ENCODE data around the gene KNL1. TPM values are rescaled to one million over a fixed set of nuclear protein-coding genes. Genes with fewer than 3 reads are reported as not detected.
A peak's percentile ranks its signal among the peaks of the same experiment; 100 is the strongest.

The KNL1 gene
- total and polyA plus RNA-seq, 10 of the 15 experiments (the other 5 are each of a cell fraction or from before 2014, with no cell fraction given): 10.9 to 55.5 (median 28.4) TPM

GRCh38 chr15:40567111-40567510 lies 26.9 kb upstream of the KNL1 start:
- DNase-seq (ENCODE audit: low read depth, low spot score): no peak
- SMC1A ChIA-PET (ENCODE audit: uncharacterized antibody, unreplicated experiment): interaction anchor here (0.7 to 4.2 kb wide), 7 partner anchors 14 to 215 kb away, joined by 3 to 60 read pairs (median 5); no protein-coding TSS in a partner anchor
- H3K27me3 ChIP-seq (replicated peaks in 1 of 2; ENCODE audit: control insufficient read depth in 2 of 2, insufficient read depth in 2 of 2, low read length in 1 of 2): no peaks in the 10 kb centered on the region
- H4K20me1 ChIP-seq (ENCODE audit: control insufficient read depth, insufficient read depth): no peaks in the 10 kb centered on the region
- RAD21 ChIA-PET (ENCODE audit: unreplicated experiment): interaction anchor here (0.7 to 1.8 kb wide), 5 partner anchors 8 to 216 kb away, joined by 4 read pairs; no protein-coding TSS in a partner anchor
- CTCF ChIA-PET: interaction anchor here (0.7 to 4.4 kb wide), 9 partner anchors 9 to 234 kb away, joined by 3 to 56 read pairs (median 6); partner anchors contain the start of gene RAD51
- no peak overlapping the region for H3K4me2 ChIP-seq (ENCODE audit: control insufficient read depth, insufficient read depth)
- ATAC-seq: no peak
- FAIRE-seq: no peak
- in situ Hi-C loops (cut with MboI) (no loop called here), intact Hi-C loops (cut with micrococcal nuclease; ENCODE audit: unreplicated experiment) (loop anchor here (5.0 kb wide), 1 partner anchor 45 kb away; no protein-coding TSS in a partner anchor)
- no peak overlapping the region for H3K9ac ChIP-seq (ENCODE audit: control insufficient read depth, insufficient read depth, low read length)
- H2AFZ ChIP-seq (ENCODE audit: control insufficient read depth, low read depth, low read length): no peak overlapping the region
- no TSS peak for BruUV-seq (replicated peaks)
- peaks cover 41% of the 10 kb centered on the region for H3K79me2 ChIP-seq (ENCODE audit: control insufficient read depth, insufficient read depth, low read length)
- H3K36me3 ChIP-seq (ENCODE audit: control insufficient read depth in 2 of 2, insufficient read depth in 2 of 2, low read length in 1 of 2): peaks cover 0 to 7% of the 10 kb centered on the region in 2 experiments; a peak in 1 of 4 replicates
- WGBS (ENCODE audit: insufficient coverage, insufficient replicate concordance, low lambda C conversion rate, missing lambda C conversion rate): 27% methylated on average over 7 of the region's 7 CpGs
- no peak overlapping the region for H3K4me3 ChIP-seq
- H3K4me1 ChIP-seq (ENCODE audit: control insufficient read depth, insufficient read depth, low read length): peaks cover 14% of the 10 kb centered on the region
- no peaks in the 10 kb centered on the region for H3K9me3 ChIP-seq (replicated peaks; ENCODE audit: control insufficient read depth, insufficient read depth, low read length)
- TF ChIP-seq KDM1A (IDR thresholded peaks at IDR 0.05; ENCODE audit: borderline replicate concordance) (no peak), USF2 (IDR thresholded peaks at IDR 0.05; ENCODE audit: borderline replicate concordance, low read depth, low read length) (no peak), SIX5 (IDR thresholded peaks at IDR 0.05; ENCODE audit: low read depth, low read length, severe bottlenecking) (no peak), RAD21 (IDR thresholded peaks at IDR 0.05; ENCODE audit: insufficient read depth, low read depth, low read length) (peak; percentile 46), ATF7 (IDR thresholded peaks at IDR 0.05; ENCODE audit: low read depth) (no peak), CTCF (IDR thresholded peaks at IDR 0.05 in 2 of 3, conservative IDR thresholded peaks at IDR 0.05 in 1 of 3; ENCODE audit: control insufficient read depth in 2 of 3, extremely low read depth in 1 of 3, insufficient read depth in 1 of 3, low read depth in 3 of 3, low read length in 3 of 3) (peak; percentile 36 to 47 (median 40); a peak in 4 of 6 replicates), TCF12 (IDR thresholded peaks at IDR 0.05; ENCODE audit: low read depth, low read length) (no peak)
- POLR2A ChIA-PET: interaction anchor here (0.7 to 1.7 kb wide), 4 partner anchors 9 to 327 kb away, joined by 4 to 17 read pairs (median 7); partner anchors contain the start of gene VPS18
- H3K27ac ChIP-seq (ENCODE audit: control insufficient read depth, insufficient read depth): no peak overlapping the region

All from GM12878 (cell line).